Liver (tissue), 9 donors: Measurements from ENCODE around the gene TMEM115. TPM values are rescaled to one million over a fixed set of nuclear protein-coding genes. Genes with fewer than 3 reads are reported as not detected.

Experiments used
- DNase-seq: peaks from one replicate; pipeline ENCODE4 v3.0.0-alpha.2; 2017; ENCODE audit warnings: low spot score
- H3K27ac ChIP-seq, 2 donors: one replicate each; pipeline ENCODE4 v1.7.0; 2013; ENCODE audit warnings: inconsistent platforms in 2 of 2, low read length in 2 of 2, control low read depth in 1 of 2, low read depth in 1 of 2, mild to moderate bottlenecking in 1 of 2
- H3K27me3 ChIP-seq, 4 donors: one replicate each; pipeline versions ENCODE4 v1.6.1 to v1.7.0; 2013; ENCODE audit warnings: low read length in 3 of 4, inconsistent platforms in 1 of 4, mild to moderate bottlenecking in 1 of 4, moderate library complexity in 1 of 4; ENCODE audit not compliant: control insufficient read depth in 4 of 4, insufficient read depth in 4 of 4
- H3K36me3 ChIP-seq, 4 donors: one replicate each; pipeline versions ENCODE4 v1.6.1 to v1.7.0; 2013; ENCODE audit warnings: low read length in 3 of 4, mild to moderate bottlenecking in 3 of 4, low read depth in 1 of 4, moderate library complexity in 1 of 4; ENCODE audit not compliant: control insufficient read depth in 4 of 4, insufficient read depth in 3 of 4
- H3K4me1 ChIP-seq, 4 donors: one replicate each; pipeline versions ENCODE4 v1.6.1 to v1.7.0; 2013; ENCODE audit warnings: low read length in 3 of 4, mild to moderate bottlenecking in 3 of 4, moderate library complexity in 1 of 4; ENCODE audit not compliant: control insufficient read depth in 4 of 4, insufficient read depth in 4 of 4
- H3K4me3 ChIP-seq, 3 donors: one replicate each; pipeline versions ENCODE4 v1.6.1 to v1.7.0; 2013; ENCODE audit warnings: low read length in 3 of 3, control low read depth in 1 of 3, low read depth in 1 of 3, mild to moderate bottlenecking in 1 of 3
- H3K9ac ChIP-seq, 2 donors: one replicate each; pipeline ENCODE4 v1.7.0; 2013; ENCODE audit warnings: low read length in 2 of 2, mild to moderate bottlenecking in 2 of 2, moderate library complexity in 2 of 2, control low read depth in 1 of 2, low read depth in 1 of 2
- H3K9me3 ChIP-seq, 4 donors: one replicate each; pipeline versions ENCODE4 v1.6.1 to v1.7.0; 2013; ENCODE audit warnings: low read length in 3 of 4; ENCODE audit not compliant: control insufficient read depth in 4 of 4
- ATF3 ChIP-seq: IDR thresholded peaks from 2 replicates; pipeline ENCODE4 v1.6.1; 2016; ENCODE audit warnings: antibody characterized with exemption
- EGR1 ChIP-seq, 2 donors: IDR thresholded peaks; 2 replicates each; pipeline ENCODE4 v1.6.1; 2016 to 2018; ENCODE audit warnings: antibody characterized with exemption in 2 of 2, low read depth in 2 of 2
- FOXA1 ChIP-seq: IDR thresholded peaks from 2 replicates; pipeline ENCODE4 v1.6.1; 2016; ENCODE audit warnings: antibody characterized with exemption
- GABPA ChIP-seq, 2 donors: IDR thresholded peaks in 1 of 2; conservative IDR thresholded peaks in 1 of 2; 2 replicates each; pipeline ENCODE4 v1.6.1; 2016; ENCODE audit warnings: antibody characterized with exemption in 2 of 2, mild to moderate bottlenecking in 1 of 2, moderate library complexity in 1 of 2
- HNF4G ChIP-seq: IDR thresholded peaks from 2 replicates; pipeline ENCODE4 v1.6.1; 2016; ENCODE audit warnings: antibody characterized with exemption
- JUND ChIP-seq, 2 donors: IDR thresholded peaks; 2 replicates each; pipeline ENCODE4 v1.6.1; 2016; ENCODE audit warnings: antibody characterized with exemption in 2 of 2
- MAX ChIP-seq: IDR thresholded peaks from 2 replicates; pipeline ENCODE4 v1.6.1; 2016; ENCODE audit warnings: antibody characterized with exemption
- NR2F2 ChIP-seq: IDR thresholded peaks from 2 replicates; pipeline ENCODE4 v1.6.1; 2016; ENCODE audit warnings: antibody characterized with exemption
- RAD21 ChIP-seq, 2 donors: IDR thresholded peaks; 2 replicates each; pipeline ENCODE4 v1.6.1; 2016; ENCODE audit warnings: antibody characterized with exemption in 2 of 2, mild to moderate bottlenecking in 2 of 2
- REST ChIP-seq: IDR thresholded peaks from 2 replicates; pipeline ENCODE4 v1.6.1; 2016; ENCODE audit warnings: antibody characterized with exemption, mild to moderate bottlenecking
- RXRA ChIP-seq, 2 donors: IDR thresholded peaks; 2 replicates each; pipeline ENCODE4 v1.6.1; 2017 to 2018; ENCODE audit warnings: antibody characterized with exemption in 2 of 2, mild to moderate bottlenecking in 1 of 2
- SP1 ChIP-seq: IDR thresholded peaks from 2 replicates; pipeline ENCODE4 v1.6.1; 2018; ENCODE audit warnings: antibody characterized with exemption, mild to moderate bottlenecking
- TAF1 ChIP-seq: conservative IDR thresholded peaks from 2 replicates; pipeline ENCODE4 v1.6.1; 2016; ENCODE audit warnings: antibody characterized with exemption, mild to moderate bottlenecking
- ZBTB33 ChIP-seq: IDR thresholded peaks from 2 replicates; pipeline ENCODE4 v1.6.1; 2016; ENCODE audit warnings: antibody characterized with exemption
- WGBS: extraction: QIAGEN DNeasy Blood & Tissue Kit; methylation state at CpG from one replicate; pipeline ENCODE4 v1.1.7; 2013; 5-methylcytosine and 5-hydroxymethylcytosine counted together
- polyA plus RNA-seq, 2 donors: library from polyadenylated mRNA; stranded (reverse) in 1 of 2; unstranded in 1 of 2; fragments of 200-250 nt in 1 of 2; fragments of >200 nt in 1 of 2; fragmentation: Nextera tagmentation in 1 of 2; extraction: Ambion mirVana in 1 of 2; gene quantifications; one replicate each; pipeline versions ENCODE4 v1.2.1 to v1.2.3, GENCODE V29; 2013 to 2015
- total RNA-seq, 2 donors: library from RNA; depleted of rRNA; stranded (reverse); fragments of >200 nt; gene quantifications; one replicate each; pipeline ENCODE4 v1.2.3, GENCODE V29; 2014
- donor health status: healthy.
- donor health status: healthy.
- donor health status: healthy.
- donor health status: healthy.
- donor health status: healthy.

The TMEM115 gene
- total and polyA plus RNA-seq, 4 donors: 18.6 to 23.0 (median 19.8) TPM

- Histone ChIP-seq H3K4me1 (peaks cover 2 to 59% (median 40%) of the 10 kb centered on the region in 4 donors), H3K4me3 (peak overlapping the region; percentile 82 to 87 (median 83)), H3K36me3 (peaks cover 4 to 33% (median 17%) of the 10 kb centered on the region in 4 donors), H3K9ac (peak overlapping the region; percentile 59 to 75), H3K27me3 (no peaks in the 10 kb centered on the region), H3K27ac (no peak overlapping the region), H3K9me3 (no peaks in the 10 kb centered on the region)
- WGBS: 73% methylated on average over 4 of the region's 4 CpGs
- TF ChIP-seq REST: no peak
- TF ChIP-seq GABPA (IDR thresholded peaks at IDR 0.05 in 1 of 2, conservative IDR thresholded peaks at IDR 0.05 in 1 of 2): no peak
- no peak for TF ChIP-seq MAX
- no peak for TF ChIP-seq NR2F2
- no peak for TF ChIP-seq RAD21 (IDR thresholded peaks at IDR 0.05)
- DNase-seq: no peak
These were observed 32.2 kb downstream of the TMEM115 start for GRCh38 chr3:50327129-50327528.

- no peaks in the 10 kb centered on the region for H3K9me3 ChIP-seq
- TF ChIP-seq ZBTB33 (no peak), RXRA (IDR thresholded peaks at IDR 0.05) (no peak), HNF4G (no peak), RAD21 (IDR thresholded peaks at IDR 0.05) (no peak), TAF1 (no peak), FOXA1 (no peak), EGR1 (IDR thresholded peaks at IDR 0.05; ENCODE audit: low read depth in 2 of 2) (no peak), ATF3 (no peak), NR2F2 (no peak), SP1 (no peak), JUND (IDR thresholded peaks at IDR 0.05) (no peak), MAX (no peak)
- H3K4me1 ChIP-seq: peaks cover 6 to 63% (median 44%) of the 10 kb centered on the region in 4 donors
- no peak overlapping the region for H3K4me3 ChIP-seq
- H3K27me3 ChIP-seq: no peaks in the 10 kb centered on the region
- WGBS: 93% methylated on average over 8 of the region's 8 CpGs
- no peak for DNase-seq
- H3K36me3 ChIP-seq: peaks cover 2 to 23% (median 11%) of the 10 kb centered on the region in 4 donors
- no peak overlapping the region for H3K9ac ChIP-seq
- H3K27ac ChIP-seq: no peak overlapping the region
These were observed 33.2 kb downstream of the TMEM115 start for GRCh38 chr3:50326182-50326541.
